HL-60 (cell line): Measurements from ENCODE around the gene SPATA2.

ENCODE experiments used
- GABPA ChIP-seq: IDR thresholded peaks from 2 replicates; pipeline ENCODE4 v1.6.1; 2012; ENCODE audit warnings: low read depth
- POLR2AphosphoS5 ChIP-seq: IDR thresholded peaks from 2 replicates; pipeline ENCODE4 v1.6.1; 2012; ENCODE audit warnings: low read depth
- REST ChIP-seq: IDR thresholded peaks from 2 replicates; pipeline ENCODE4 v1.6.1; 2012; ENCODE audit warnings: low read depth; ENCODE audit not compliant: insufficient replicate concordance
- TF ChIP-seq, protein P1 (sequence below): IDR thresholded peaks from one replicate; pipeline ENCODE4 v1.5.1; 2011; ENCODE audit warnings: low read length, control low read depth, inconsistent platforms; ENCODE audit not compliant: insufficient read depth

GRCh38 chr20:49948178-49948577 is 32.8 kb upstream of the SPATA2 start:
- TF ChIP-seq, protein P1, sequence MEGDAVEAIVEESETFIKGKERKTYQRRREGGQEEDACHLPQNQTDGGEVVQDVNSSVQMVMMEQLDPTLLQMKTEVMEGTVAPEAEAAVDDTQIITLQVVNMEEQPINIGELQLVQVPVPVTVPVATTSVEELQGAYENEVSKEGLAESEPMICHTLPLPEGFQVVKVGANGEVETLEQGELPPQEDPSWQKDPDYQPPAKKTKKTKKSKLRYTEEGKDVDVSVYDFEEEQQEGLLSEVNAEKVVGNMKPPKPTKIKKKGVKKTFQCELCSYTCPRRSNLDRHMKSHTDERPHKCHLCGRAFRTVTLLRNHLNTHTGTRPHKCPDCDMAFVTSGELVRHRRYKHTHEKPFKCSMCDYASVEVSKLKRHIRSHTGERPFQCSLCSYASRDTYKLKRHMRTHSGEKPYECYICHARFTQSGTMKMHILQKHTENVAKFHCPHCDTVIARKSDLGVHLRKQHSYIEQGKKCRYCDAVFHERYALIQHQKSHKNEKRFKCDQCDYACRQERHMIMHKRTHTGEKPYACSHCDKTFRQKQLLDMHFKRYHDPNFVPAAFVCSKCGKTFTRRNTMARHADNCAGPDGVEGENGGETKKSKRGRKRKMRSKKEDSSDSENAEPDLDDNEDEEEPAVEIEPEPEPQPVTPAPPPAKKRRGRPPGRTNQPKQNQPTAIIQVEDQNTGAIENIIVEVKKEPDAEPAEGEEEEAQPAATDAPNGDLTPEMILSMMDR, result no peak
- no peak for TF ChIP-seq REST
- TF ChIP-seq POLR2AphosphoS5, result no peak
- no peak for TF ChIP-seq GABPA
